K562 (cell line): Measurements from ENCODE around the gene NIPBL. TPM values are rescaled to one million over a fixed set of nuclear protein-coding genes. Genes with fewer than 3 reads are reported as not detected.

Experiments
- ADNP ChIP-seq: fragments of 200-800 bp; sonication (Bioruptor generic); IDR thresholded peaks from 2 replicates; pipeline ENCODE4 v1.6.1; 2016; ENCODE audit warnings: missing genetic modification characterization, missing compliant biosample characterization
- C11orf30 ChIP-seq: fragments of 450-650 bp; IDR thresholded peaks from 2 replicates; pipeline ENCODE4 v1.6.1; 2016; ENCODE audit warnings: low read depth, mild to moderate bottlenecking
- MAFG ChIP-seq: fragments of 450-650 bp; conservative IDR thresholded peaks from 2 replicates; pipeline ENCODE4 v1.6.1; 2016; ENCODE audit warnings: missing genetic modification characterization, missing compliant biosample characterization
- polyA plus RNA-seq, 8 experiments: library from polyadenylated mRNA; depleted of rRNA in 4 of 8; stranded (reverse) in 5 of 8; unstranded in 3 of 8; fragments of >200 nt; fragmentation: Nextera tagmentation in 2 of 8; fragmentation: Illumina TruSeq in 1 of 8; extraction: Ambion mirVana in 2 of 8; extraction: Trizol in 1 of 8; gene quantifications; 2 replicates each; pipeline versions ENCODE4 v1.2.1 to v1.2.3, GENCODE V29; 2011 to 2014; ENCODE audit warnings: inconsistent platforms in 1 of 8, missing spikeins in 1 of 8
- total RNA-seq, 7 experiments: library from RNA; depleted of rRNA in 6 of 7; stranded (reverse); fragments of >200 nt in 6 of 7; fragmentation: Illumina TruSeq in 2 of 7; extraction: Trizol in 2 of 7; gene quantifications; 2 replicates each; pipeline versions ENCODE4 v1.2.1 to v1.2.3, GENCODE V29; 2011 to 2021; ENCODE audit warnings: low replicate concordance in 1 of 7
- TF ChIP-seq, protein P1 (sequence below): fragments of 450-650 bp; IDR thresholded peaks from 2 replicates; pipeline ENCODE4 v1.6.1; 2016; ENCODE audit warnings: mild to moderate bottlenecking, moderate library complexity

NIPBL gene
- total and polyA plus RNA-seq, 9 of the 15 experiments (the other 6 are each of a cell fraction or from before 2014, with no cell fraction given) = 12.9 to 56.7 (median 38.9) TPM

- TF ChIP-seq, protein P1, sequence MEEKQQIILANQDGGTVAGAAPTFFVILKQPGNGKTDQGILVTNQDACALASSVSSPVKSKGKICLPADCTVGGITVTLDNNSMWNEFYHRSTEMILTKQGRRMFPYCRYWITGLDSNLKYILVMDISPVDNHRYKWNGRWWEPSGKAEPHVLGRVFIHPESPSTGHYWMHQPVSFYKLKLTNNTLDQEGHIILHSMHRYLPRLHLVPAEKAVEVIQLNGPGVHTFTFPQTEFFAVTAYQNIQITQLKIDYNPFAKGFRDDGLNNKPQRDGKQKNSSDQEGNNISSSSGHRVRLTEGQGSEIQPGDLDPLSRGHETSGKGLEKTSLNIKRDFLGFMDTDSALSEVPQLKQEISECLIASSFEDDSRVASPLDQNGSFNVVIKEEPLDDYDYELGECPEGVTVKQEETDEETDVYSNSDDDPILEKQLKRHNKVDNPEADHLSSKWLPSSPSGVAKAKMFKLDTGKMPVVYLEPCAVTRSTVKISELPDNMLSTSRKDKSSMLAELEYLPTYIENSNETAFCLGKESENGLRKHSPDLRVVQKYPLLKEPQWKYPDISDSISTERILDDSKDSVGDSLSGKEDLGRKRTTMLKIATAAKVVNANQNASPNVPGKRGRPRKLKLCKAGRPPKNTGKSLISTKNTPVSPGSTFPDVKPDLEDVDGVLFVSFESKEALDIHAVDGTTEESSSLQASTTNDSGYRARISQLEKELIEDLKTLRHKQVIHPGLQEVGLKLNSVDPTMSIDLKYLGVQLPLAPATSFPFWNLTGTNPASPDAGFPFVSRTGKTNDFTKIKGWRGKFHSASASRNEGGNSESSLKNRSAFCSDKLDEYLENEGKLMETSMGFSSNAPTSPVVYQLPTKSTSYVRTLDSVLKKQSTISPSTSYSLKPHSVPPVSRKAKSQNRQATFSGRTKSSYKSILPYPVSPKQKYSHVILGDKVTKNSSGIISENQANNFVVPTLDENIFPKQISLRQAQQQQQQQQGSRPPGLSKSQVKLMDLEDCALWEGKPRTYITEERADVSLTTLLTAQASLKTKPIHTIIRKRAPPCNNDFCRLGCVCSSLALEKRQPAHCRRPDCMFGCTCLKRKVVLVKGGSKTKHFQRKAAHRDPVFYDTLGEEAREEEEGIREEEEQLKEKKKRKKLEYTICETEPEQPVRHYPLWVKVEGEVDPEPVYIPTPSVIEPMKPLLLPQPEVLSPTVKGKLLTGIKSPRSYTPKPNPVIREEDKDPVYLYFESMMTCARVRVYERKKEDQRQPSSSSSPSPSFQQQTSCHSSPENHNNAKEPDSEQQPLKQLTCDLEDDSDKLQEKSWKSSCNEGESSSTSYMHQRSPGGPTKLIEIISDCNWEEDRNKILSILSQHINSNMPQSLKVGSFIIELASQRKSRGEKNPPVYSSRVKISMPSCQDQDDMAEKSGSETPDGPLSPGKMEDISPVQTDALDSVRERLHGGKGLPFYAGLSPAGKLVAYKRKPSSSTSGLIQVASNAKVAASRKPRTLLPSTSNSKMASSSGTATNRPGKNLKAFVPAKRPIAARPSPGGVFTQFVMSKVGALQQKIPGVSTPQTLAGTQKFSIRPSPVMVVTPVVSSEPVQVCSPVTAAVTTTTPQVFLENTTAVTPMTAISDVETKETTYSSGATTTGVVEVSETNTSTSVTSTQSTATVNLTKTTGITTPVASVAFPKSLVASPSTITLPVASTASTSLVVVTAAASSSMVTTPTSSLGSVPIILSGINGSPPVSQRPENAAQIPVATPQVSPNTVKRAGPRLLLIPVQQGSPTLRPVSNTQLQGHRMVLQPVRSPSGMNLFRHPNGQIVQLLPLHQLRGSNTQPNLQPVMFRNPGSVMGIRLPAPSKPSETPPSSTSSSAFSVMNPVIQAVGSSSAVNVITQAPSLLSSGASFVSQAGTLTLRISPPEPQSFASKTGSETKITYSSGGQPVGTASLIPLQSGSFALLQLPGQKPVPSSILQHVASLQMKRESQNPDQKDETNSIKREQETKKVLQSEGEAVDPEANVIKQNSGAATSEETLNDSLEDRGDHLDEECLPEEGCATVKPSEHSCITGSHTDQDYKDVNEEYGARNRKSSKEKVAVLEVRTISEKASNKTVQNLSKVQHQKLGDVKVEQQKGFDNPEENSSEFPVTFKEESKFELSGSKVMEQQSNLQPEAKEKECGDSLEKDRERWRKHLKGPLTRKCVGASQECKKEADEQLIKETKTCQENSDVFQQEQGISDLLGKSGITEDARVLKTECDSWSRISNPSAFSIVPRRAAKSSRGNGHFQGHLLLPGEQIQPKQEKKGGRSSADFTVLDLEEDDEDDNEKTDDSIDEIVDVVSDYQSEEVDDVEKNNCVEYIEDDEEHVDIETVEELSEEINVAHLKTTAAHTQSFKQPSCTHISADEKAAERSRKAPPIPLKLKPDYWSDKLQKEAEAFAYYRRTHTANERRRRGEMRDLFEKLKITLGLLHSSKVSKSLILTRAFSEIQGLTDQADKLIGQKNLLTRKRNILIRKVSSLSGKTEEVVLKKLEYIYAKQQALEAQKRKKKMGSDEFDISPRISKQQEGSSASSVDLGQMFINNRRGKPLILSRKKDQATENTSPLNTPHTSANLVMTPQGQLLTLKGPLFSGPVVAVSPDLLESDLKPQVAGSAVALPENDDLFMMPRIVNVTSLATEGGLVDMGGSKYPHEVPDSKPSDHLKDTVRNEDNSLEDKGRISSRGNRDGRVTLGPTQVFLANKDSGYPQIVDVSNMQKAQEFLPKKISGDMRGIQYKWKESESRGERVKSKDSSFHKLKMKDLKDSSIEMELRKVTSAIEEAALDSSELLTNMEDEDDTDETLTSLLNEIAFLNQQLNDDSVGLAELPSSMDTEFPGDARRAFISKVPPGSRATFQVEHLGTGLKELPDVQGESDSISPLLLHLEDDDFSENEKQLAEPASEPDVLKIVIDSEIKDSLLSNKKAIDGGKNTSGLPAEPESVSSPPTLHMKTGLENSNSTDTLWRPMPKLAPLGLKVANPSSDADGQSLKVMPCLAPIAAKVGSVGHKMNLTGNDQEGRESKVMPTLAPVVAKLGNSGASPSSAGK = no peak
- TF ChIP-seq ADNP (tag) (no peak), MAFG (tag) (peak; percentile 64; the same call in 1 of the 2 replicates), C11orf30 (peak; percentile 74)
- TF ChIP-seq, all 486 proteins: peak for 3
These were observed 67.5 kb downstream of the NIPBL start (continued) for GRCh38 chr5:36944024-36944423.
